C4-2B (cell line): ENCODE measurements around the gene TECTA.

Source experiments
- CTCF ChIP-seq: fragments of 450-650 bp; conservative IDR thresholded peaks from 2 replicates; pipeline ENCODE4 v1.5.1; 2017; ENCODE audit warnings: mild to moderate bottlenecking
- ZFX ChIP-seq: fragments of 450-650 bp; IDR thresholded peaks from 2 replicates; pipeline ENCODE4 v1.6.1; 2017

GRCh38 chr11:121066623-121067022, 34.4 kb upstream of the TECTA start:
- TF ChIP-seq CTCF: no peak
- TF ChIP-seq ZFX: no peak
